Activated CD4-positive, alpha-beta T cell treated with anti-CD3 and anti-CD28 coated beads for 1 hour (primary cell): Measurements from ENCODE around the gene YJU2.
"Not testable (repeated sequence)": the region's sequence is repeated elsewhere in the genome, so short reads cannot be mapped to it uniquely, and the experiment has no call there.

Experiments used
- DNase-seq: peaks from one replicate; pipeline ENCODE4 v3.0.0-alpha.2; 2020

The YJU2 gene

GRCh38 chr19:4246767-4247593 is at the start of gene YJU2:
Gene YJU2 (plus strand): TSS chr19:4247080. CDS start chr19:4247147, 67 bp downstream.
- peak; percentile 96 for DNase-seq

GRCh38 chr19:4197228-4197624 is 49.7 kb upstream of the YJU2 start:
- DNase-seq = no peak

- no peak for DNase-seq
These were observed 49.0 kb upstream of the YJU2 start for GRCh38 chr19:4197625-4198466.

- DNase-seq = no peak
These were observed 48.3 kb upstream of the YJU2 start for GRCh38 chr19:4198467-4199126.

GRCh38 chr19:4199699-4200293 is 47.1 kb upstream of the YJU2 start:
- DNase-seq = no peak

- DNase-seq = no peak
These were observed 45.8 kb upstream of the YJU2 start for GRCh38 chr19:4200940-4201542.

GRCh38 chr19:4201798-4202197 is 45.1 kb upstream of the YJU2 start:
- DNase-seq = no peak

- DNase-seq = no peak
These were observed 39.9 kb upstream of the YJU2 start for GRCh38 chr19:4206818-4207484.

GRCh38 chr19:4208385-4209094 is 38.3 kb upstream of the YJU2 start:
- DNase-seq = no peak

GRCh38 chr19:4210166-4210731 is 36.6 kb upstream of the YJU2 start:
- no peak for DNase-seq

- no peak for DNase-seq
These were observed 33.8 kb upstream of the YJU2 start for GRCh38 chr19:4213116-4213515.

- DNase-seq = no peak
These were observed 31.1 kb upstream of the YJU2 start for GRCh38 chr19:4215807-4216206.

GRCh38 chr19:4216846-4217245 is 30.0 kb upstream of the YJU2 start:
- DNase-seq = no peak

GRCh38 chr19:4217429-4218264 is 29.2 kb upstream of the YJU2 start:
- no peak for DNase-seq

GRCh38 chr19:4218523-4218922 is 28.4 kb upstream of the YJU2 start:
- not testable (repeated sequence) for DNase-seq

- DNase-seq = no peak
These were observed 26.7 kb upstream of the YJU2 start for GRCh38 chr19:4220188-4220587.

- no peak for DNase-seq
These were observed 22.4 kb upstream of the YJU2 start for GRCh38 chr19:4224470-4224869.

- no peak for DNase-seq
These were observed 21.0 kb upstream of the YJU2 start for GRCh38 chr19:4225885-4226284.

- DNase-seq = no peak
These were observed 19.1 kb upstream of the YJU2 start for GRCh38 chr19:4227771-4228170.

GRCh38 chr19:4228765-4229178 is 18.1 kb upstream of the YJU2 start:
- DNase-seq = no peak
